ENCODE results near the gene RAB6C. TPM values are rescaled to one million over a fixed set of nuclear protein-coding genes. Genes with fewer than 3 reads are reported as not detected.

The RAB6C gene
- total and polyA plus RNA-seq, 2 of the 8 experiments (the other 6 are each of a cell fraction or from before 2014, with no cell fraction given), result 0.03 to 0.09 TPM

DNA sequence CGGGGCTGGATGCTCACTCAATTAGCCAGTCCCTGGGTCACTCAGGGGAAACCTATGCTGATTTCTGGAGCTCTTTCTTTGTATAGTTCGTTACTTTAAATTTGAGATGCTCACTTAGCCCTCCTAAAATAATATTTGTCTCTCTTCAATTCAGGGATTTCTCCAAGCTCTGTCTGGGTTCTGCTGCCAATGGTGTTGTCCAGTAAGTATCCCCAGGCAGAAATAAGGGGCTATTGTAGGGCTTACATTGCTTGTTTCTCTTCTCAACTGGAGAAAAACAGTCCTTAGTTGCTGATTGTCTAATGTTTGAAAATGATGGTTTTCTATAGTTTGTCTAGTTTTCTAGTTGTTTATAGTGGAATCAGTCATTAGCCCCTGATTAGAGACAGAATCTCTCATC, 5.0 kb downstream of the RAB6C start (continued):
- TF ChIP-seq KDM4A (IDR thresholded peaks at IDR 0.05; ENCODE audit: low read depth, low read length, severe bottlenecking), result no peak
- TF ChIP-seq, protein P1, sequence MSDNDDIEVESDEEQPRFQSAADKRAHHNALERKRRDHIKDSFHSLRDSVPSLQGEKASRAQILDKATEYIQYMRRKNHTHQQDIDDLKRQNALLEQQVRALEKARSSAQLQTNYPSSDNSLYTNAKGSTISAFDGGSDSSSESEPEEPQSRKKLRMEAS (IDR thresholded peaks at IDR 0.05), result no peak
- no peak for TF ChIP-seq HDAC6 (IDR thresholded peaks at IDR 0.05; ENCODE audit: low read depth, low read length)
